ENCODE measurements around the gene C1orf53.

GRCh38 chr1:197915260-197915861 lies 12.9 kb downstream of the C1orf53 start:
- TF ChIP-seq CTCF (IDR thresholded peaks at IDR 0.05), result no peak
- no peak for TF ChIP-seq POLR2A (IDR thresholded peaks at IDR 0.05)
